GM15510 (cell line): ENCODE results near the gene NPEPL1.

Experiments
- POLR2A ChIP-seq: IDR thresholded peaks from 3 replicates; pipeline ENCODE4 v1.6.1; 2011; ENCODE audit warnings: borderline replicate concordance; ENCODE audit not compliant: insufficient read length; ENCODE audit errors: extremely low read depth

The NPEPL1 gene

DNA sequence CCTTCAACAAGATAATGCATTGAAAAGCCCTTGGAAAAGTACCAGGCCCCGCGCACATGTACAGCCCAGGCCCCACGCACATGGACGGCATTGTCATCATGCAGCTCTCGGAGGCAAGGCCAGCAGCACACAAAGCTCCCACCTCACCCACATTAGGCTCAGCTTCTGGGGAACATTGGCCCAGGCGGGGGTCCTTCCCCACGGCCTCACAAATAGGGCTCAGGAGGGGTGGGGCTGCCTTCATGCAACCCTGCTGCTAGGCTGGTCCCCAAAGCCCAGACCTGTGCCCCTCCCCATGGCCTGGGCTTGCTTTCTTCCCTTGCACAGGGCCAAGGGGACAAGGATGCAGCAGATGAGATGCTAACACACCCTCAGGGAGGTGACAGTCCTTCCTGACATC lies 26.7 kb downstream of the NPEPL1 start:
- no peak for TF ChIP-seq POLR2A

DNA sequence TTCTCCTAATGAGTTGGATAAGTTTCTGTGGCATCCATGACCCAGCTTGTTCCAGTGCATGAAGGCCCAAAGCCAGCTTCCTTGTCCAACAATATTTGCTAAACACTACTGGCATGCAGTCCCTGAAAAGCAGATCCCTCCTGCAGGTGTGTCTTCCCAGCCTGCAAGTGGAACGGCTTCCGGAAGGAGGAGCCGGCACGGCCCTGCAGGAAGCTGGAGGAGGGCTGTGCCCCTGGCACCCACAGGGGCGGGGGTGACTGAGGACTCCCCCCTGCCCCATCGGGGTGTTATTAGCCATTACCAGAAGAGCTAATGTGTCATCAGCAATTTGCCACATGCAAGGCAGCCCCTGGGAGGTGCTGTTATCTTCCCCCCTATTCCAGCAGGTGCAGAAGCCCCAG lies 27.4 kb downstream of the NPEPL1 start:
- no peak for TF ChIP-seq POLR2A

DNA sequence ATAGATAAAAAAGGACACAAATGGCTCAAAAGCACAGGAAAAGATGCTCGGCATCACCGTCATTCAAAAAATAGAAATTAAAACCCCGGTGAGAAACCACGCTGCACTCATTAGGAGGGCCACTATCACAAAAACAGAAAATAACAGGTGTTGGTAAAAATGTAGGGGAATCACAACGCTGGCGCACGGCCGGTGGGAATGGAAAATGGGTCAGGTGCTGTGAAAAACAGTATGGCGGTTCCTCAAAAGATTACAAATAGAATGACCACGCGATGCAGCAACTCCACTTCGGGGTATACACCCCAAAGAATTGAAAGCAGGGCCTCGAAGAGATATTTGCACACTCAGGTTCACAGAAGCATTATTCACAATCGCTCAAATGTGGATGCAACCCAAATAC lies 28.3 kb downstream of the NPEPL1 start:
- TF ChIP-seq POLR2A = no peak

DNA sequence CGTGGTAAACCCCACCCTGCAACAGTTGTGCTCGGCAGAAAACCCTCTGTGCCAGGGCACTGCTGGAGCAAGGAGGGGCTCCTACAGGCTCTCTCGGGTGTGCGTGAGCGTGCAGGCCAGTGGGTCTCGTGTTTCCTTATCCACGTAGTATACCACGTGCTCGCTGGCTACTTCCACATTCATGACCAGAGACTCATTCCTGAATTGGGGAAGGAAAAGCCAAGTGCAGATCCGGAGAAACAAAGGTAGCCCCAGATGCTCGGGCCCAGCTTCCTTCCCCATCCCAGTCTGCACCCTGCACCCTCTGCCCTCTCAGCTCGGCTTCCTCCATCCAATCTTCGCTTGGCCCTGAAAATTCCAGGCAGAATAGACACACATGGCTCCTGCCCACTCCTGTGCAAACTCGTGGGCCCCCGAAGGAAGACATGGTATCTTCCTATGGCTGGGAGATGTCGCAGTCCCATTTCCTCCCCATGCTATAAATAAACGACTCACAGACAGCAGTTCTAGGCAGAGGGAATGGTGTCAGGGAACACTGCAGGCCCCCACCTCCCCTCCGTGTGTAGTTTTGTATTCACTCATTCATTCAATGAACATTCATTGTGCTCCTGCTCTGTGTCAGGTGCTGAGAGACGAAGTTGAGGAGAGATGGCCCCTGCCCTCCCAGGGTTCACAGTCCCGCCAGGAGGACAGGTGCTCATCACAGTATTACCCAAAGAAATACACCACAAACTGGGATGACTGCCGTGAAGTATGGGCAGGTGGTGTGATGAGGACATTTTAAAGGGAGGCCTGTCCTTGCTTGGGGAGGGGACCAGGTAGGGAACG lies 29.6 kb downstream of the NPEPL1 start:
- TF ChIP-seq POLR2A = no peak

DNA sequence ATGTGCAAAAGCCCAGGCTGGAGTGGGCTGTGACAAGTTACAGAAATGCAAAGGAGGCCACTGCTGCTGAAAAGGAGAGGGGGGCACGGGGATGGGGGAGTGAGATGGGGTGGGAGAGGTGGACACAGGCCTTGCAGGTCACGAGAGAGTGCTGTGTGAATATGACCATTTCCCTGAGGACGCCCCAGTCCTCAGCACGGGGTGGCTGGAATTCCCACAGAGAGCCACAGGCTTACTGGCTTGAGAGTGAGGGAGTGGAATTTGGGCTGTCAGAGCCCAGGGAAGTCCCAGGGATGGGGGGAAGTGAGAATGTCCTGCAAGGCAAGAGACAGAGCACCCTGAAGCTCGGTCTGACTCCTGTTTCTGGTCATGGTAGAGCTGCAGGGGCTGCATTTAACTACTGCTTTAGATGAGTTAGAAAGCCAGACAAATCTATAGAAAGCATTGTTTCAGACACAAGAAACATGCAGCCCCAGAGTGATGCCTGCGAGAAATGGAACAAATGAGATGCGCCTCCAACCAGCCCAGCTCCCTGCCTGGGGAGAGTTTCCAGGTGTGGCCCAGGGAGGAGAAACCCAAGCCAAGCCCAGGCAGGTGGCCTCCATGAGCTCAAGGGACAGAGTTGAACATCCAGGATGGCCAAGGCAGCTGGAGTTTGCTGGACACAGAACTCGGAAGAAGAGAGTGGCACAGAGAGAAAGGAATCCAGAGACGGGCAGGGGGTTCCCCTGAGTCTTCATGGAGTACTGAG lies 30.5 kb downstream of the NPEPL1 start:
- no peak for TF ChIP-seq POLR2A

DNA sequence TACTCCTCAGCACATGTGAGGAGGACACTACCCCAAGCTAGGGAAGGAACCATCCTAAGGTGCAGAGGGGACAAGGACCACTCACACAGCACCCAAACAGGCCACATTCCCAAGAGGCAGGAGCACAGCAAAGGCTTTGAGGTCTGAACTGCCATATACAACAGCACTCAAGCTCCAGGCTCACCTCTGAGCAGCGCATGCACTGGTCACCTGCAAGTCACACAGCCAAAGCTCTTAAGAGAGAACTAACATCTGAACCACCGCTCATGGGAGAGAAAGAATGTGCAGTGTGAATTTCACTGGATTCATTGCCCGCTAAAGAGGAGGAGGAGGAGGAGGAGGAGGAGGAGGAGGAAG lies 31.0 kb downstream of the NPEPL1 start:
- no peak for TF ChIP-seq POLR2A

DNA sequence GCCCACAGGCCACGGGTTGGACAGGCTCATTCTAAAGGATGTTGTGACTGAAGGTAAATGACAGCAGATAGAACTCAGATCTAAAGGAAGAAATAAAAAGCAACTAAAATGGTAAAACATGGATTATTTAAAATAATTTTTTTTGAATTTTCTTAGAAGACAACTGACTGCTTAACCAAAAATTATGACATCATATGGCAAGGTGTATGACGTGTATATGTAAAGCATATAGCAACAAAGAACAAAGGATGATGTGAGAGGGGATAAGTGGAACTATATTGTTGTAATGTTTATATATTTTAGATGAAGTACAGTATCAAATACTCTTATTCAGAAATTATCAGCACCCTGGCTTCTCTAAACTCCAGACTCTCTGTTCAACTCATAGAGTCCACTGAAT lies 38.6 kb downstream of the NPEPL1 start:
- TF ChIP-seq POLR2A = no peak

DNA sequence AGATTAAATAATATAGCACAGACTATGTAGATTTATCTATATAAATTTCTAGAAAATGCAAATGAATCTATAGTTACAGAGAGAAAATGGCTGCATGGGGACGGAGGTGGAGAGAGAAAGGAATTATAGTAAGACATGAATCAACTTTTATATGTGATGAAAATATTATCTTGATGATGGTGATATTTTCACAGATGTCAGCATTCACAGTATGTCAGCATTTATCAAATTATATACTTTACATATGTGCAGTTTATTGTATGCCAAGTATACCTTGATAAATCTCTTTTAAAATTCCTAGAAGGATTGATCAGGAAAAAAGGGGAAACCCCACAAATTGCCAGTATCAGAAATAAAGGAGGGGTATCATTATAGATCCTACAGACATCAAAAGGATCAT lies 44.6 kb downstream of the NPEPL1 start:
- TF ChIP-seq POLR2A = no peak

DNA sequence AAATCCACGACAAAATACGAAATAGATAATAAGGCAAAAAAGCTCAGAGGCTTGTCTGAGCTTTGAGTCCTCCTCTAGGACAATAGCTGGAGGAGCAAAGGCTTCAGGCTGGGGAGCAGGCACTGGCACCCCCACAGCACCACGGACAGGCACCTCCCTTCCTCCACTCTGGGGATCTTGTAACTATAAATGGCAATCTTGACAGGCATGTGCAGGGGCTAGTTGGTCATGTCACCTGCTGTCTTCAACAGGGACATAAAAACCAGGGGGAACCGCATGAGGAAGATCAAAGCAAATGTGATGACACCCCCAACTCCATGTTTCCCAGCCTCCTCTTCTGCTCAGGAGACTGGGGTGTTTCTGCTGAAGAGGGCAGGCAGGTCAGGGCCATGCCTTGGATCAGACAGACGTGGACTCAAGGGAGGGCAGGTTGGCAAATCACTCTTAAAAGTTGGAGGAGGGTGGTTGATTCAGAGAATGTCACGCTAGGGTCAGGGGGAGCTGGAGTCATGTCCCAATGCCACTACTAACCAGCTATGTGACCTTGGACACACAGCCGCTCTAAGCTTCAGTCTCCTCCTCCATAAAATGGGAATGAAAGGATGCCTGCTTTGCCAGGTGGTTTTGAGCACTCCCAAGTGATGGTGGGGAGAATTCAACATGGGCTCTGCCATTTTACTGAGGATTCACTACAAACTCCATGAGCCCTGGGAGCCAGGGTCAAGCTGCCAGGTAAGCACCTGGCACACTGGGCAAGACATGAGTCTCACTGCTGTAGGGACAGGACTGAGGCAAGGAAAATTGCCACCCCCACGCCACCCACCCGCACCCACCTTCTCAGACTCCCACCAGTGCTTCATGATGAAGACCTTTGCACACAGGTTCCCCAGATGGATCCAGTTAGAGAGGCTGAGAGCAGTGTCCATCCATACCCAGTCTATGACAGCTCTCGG lies 48.0 kb downstream of the NPEPL1 start:
- TF ChIP-seq POLR2A = no peak

DNA sequence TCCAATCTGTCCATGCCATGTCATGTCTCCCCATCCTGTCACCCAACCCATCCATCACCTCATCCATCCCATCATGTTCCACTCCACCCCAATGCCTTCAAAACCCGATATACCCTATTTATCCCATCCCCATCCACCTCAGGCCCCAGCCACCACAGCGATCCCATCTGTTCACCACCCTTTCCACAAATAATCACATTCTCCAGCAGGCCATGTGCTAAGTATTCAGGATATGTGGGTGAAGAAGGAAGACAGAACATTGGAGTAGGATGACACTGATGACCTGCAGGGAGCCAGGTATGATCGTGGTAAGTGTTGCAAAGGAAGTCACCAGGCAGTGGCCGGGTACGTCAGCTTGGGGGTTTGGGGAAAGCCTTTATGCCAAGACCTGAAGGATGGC lies 48.8 kb downstream of the NPEPL1 start:
- no peak for TF ChIP-seq POLR2A

DNA sequence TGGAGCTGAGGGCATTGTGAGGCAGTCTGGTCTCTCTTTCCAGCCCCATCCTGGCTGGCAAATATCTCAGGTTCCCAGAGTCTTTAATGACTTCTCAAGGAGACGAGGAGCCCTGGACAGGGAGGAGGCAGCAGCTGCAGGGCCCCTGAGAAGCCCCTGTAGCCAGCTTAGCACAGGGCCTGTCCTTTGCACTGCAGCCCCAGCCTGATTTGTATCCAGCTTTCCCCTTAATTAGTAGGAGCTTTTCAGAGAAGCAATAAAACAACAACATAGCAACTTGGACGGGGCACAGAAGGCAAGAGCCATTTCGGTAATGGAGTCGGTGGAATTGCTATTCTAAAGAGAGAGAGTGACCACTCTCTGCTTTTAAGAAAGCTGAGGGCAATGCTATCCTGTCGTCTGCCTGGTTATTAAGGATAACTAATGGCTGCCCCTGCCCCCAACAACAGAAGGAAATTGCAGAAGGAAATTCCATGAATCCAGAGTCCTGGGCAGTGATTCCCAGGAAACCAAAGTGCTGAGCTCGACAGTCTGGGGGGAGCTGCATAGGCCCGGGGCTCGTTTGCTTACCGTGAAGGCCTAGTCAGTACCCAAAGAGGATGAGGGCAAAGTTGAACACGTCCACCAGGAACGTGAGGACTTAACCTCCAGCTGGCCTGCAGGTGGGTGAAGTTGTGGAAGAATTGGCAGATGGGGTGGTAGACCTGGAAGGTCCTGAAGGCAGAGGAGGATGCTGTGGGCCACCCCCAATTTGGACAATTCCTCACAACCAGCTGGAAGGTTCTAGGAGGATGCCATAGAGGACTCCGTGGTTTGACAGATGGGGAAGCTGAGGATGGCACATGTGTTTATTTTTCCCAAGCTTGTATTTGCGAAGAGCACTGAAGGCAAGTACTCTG lies 50.3 kb downstream of the NPEPL1 start:
- TF ChIP-seq POLR2A = no peak

DNA sequence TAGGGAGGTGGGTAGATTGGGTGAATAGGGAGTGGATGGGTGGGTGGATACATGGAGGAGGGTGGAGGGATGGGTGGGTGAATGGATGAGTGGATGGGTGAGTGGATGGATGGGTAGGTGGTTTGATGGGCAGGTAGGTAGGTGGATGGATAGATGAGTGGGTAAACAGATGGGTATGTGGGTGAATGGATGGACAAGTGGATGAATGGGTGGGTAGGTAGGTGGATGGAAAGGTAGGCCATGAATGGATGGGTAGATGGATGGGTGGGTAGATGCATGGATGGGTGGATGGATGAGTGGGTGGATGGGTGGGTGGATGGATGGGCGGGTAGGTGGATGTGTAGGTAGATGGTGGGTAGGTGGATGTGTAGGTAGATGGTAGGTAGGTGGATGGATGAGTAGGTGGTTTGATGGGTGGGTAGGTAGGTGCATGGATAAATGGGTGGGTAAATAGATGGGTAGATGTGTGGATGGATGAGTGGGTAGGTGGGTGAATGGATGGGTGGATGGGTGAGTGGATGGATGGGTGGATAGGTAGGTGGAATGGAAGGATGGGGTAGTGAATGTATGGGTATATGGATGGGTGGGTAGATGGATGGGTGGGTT lies 51.4 kb downstream of the NPEPL1 start:
- no peak for TF ChIP-seq POLR2A

DNA sequence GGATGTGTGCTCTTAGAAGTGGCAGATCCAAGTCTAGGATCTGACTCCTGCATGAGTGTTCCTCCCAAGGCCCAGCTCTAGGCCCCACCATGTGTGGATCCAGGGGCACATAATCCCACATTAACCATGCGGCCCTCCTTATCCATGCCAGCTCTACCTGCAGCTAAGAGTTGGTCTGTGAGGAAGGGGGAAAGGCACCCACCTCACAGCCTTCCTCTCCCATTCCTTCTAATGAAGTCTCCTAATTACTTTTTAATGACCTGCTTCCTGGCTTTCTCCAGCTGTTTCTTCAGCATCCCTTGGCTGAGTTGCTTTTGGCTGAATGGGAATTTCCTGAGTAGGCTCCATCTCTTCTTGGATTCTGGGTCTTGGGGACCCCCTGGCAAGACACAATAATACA lies 52.2 kb downstream of the NPEPL1 start:
- no peak for TF ChIP-seq POLR2A

DNA sequence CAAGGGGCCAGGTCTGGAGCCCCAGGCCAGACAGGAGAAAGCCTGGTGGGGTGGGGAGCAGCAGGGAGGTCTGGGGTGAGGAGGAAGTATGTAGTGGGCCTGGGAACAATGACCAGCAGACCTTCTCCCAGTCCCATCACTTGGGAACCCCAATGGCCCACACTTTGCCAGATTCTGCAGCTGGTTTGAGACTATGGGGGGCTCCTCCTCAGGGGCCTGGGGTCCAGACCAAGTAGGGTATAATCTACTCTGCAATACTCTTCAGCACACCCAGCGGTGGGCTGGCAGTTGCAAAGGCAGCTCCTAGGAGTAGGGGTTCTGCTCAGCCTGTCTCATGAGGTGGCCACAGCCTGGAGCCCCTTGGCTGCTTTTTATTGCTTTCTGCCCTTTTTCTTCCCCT lies 52.8 kb downstream of the NPEPL1 start:
- no peak for TF ChIP-seq POLR2A

DNA sequence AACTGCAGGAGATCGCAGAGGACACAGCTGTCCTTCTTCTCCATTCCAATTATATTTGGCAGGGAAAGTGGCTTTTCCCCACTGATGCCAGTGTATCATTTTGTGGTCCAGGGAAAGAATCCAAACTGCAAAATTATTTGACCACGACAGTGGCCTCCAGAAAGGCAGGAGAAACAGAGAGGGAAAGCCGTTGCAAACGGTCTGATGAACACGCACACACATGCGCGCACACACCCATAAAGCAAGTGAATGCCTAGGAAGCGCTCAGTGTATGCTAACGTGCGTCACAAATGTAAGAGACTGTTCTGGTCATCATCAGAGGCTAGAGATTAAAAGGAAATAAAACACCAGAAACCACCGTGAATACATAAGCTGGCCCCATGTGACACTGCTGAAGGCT lies 54.0 kb downstream of the NPEPL1 start:
- no peak for TF ChIP-seq POLR2A

DNA sequence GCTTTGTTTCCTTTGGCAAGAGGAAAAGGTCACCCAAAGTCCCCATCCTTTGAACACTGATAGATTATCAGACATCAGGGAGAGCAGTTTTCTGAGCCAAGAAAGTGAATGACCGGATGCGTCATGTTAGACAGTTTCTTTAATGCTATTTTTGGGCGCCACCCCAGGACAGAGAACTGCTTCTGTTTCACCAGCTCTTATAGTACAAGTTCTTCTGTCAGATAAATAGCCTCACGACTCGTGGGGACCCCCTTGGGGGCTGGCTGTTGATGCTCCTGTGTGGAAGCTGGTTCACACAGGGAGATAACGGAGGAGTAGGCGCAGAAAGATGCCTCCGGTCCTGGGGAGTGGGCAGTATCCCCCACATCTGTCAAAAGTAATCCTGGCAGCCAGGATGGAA lies 54.6 kb downstream of the NPEPL1 start:
- TF ChIP-seq POLR2A = no peak
